HFFc6 (cell line): ENCODE measurements around the gene CXXC1. TPM values are rescaled to one million over a fixed set of nuclear protein-coding genes. Genes with fewer than 3 reads are reported as not detected.

Source experiments
- DNase-seq: peaks from one replicate; pipeline ENCODE4 v3.0.0-alpha.2; 2018
- H3K27ac Mint-ChIP-seq: 2 replicates; pipeline ENCODE4 v1.8.0; 2020; ENCODE audit warnings: mild to moderate bottlenecking, mixed read lengths
- H3K27me3 Mint-ChIP-seq: 2 replicates; pipeline ENCODE4 v1.8.0; 2021; ENCODE audit warnings: mild to moderate bottlenecking, moderate library complexity, mixed read lengths; ENCODE audit not compliant: insufficient read depth
- H3K36me3 Mint-ChIP-seq: 2 replicates; pipeline ENCODE4 v1.8.0; 2021; ENCODE audit warnings: low read depth, mixed read lengths
- H3K4me1 Mint-ChIP-seq: 2 replicates; pipeline ENCODE4 v1.8.0; 2020; ENCODE audit warnings: low read depth, mixed read lengths
- H3K4me3 Mint-ChIP-seq: 2 replicates; pipeline ENCODE4 v1.8.0; 2020; ENCODE audit warnings: mild to moderate bottlenecking, moderate library complexity, mixed read lengths
- H3K9me3 Mint-ChIP-seq: 2 replicates; pipeline ENCODE4 v1.8.0; 2020; ENCODE audit warnings: mild to moderate bottlenecking, mixed read lengths
- CTCF ChIP-seq: fragments of 200-600 bp; sonication (generic); IDR thresholded peaks from 2 replicates; pipeline ENCODE4 v1.5.0; 2021; ENCODE audit warnings: antibody characterized with exemption, mild to moderate bottlenecking
- total RNA-seq, 6 experiments: library from RNA; stranded (reverse); fragmentation: NEBNext Ultra II Directional; extraction: Animal tissue kit (Norgen Biotek cat#: 25700); gene quantifications; 2 replicates in 1 of 6; 3 replicates in 5 of 6; pipeline ENCODE4 v1.2.3, GENCODE V29; 2021

The CXXC1 gene
- total RNA-seq, 6 experiments from 2014 or later = 37.4 to 53.1 (median 44.4) TPM

- Mint-ChIP-seq H3K9me3 (no peaks in the 10 kb centered on the region; the same call in 1 of the 2 replicates), H3K27me3 (peaks cover 14% of the 10 kb centered on the region; the same call in 1 of the 2 replicates), H3K36me3 (no peaks in the 10 kb centered on the region), H3K4me3 (no peak overlapping the region), H3K4me1 (no peaks in the 10 kb centered on the region), H3K27ac (no peak overlapping the region)
- no peak for TF ChIP-seq CTCF
- no peak for DNase-seq
Observed at GRCh38 chr18:50320719-50321118, 33.2 kb upstream of the CXXC1 start.

GRCh38 chr18:50315100-50315871 lies 27.8 kb upstream of the CXXC1 start:
- H3K4me1 Mint-ChIP-seq = no peaks in the 10 kb centered on the region

GRCh38 chr18:50313873-50314460 lies 26.5 kb upstream of the CXXC1 start:
- no peak for TF ChIP-seq CTCF
- peaks cover 8% of the 10 kb centered on the region for H3K27me3 Mint-ChIP-seq
- no peak overlapping the region for H3K27ac Mint-ChIP-seq
- H3K9me3 Mint-ChIP-seq = no peaks in the 10 kb centered on the region; the same call in 1 of the 2 replicates
- DNase-seq = no peak
- no peak overlapping the region for H3K4me3 Mint-ChIP-seq
- H3K4me1 Mint-ChIP-seq = no peaks in the 10 kb centered on the region
- no peaks in the 10 kb centered on the region for H3K36me3 Mint-ChIP-seq

More at GRCh38 chr18:50315100-50315871, 27.8 kb upstream of the CXXC1 start:
- Mint-ChIP-seq H3K36me3 (no peaks in the 10 kb centered on the region), H3K4me3 (no peak overlapping the region), H3K27me3 (peaks cover 18% of the 10 kb centered on the region), H3K9me3 (no peaks in the 10 kb centered on the region), H3K27ac (no peak overlapping the region)
- no peak for TF ChIP-seq CTCF
- DNase-seq = no peak

- no peak overlapping the region for H3K4me3 Mint-ChIP-seq
- H3K9me3 Mint-ChIP-seq = no peaks in the 10 kb centered on the region; the same call in 1 of the 2 replicates
- no peak overlapping the region for H3K27ac Mint-ChIP-seq
- no peaks in the 10 kb centered on the region for H3K36me3 Mint-ChIP-seq
- DNase-seq = no peak
- peaks cover 5% of the 10 kb centered on the region; the same call in 1 of the 2 replicates for H3K4me1 Mint-ChIP-seq
- no peak for TF ChIP-seq CTCF
- peaks cover 8% of the 10 kb centered on the region for H3K27me3 Mint-ChIP-seq
Observed at GRCh38 chr18:50313031-50313607, 25.6 kb upstream of the CXXC1 start.

GRCh38 chr18:50312296-50313030 lies 25.0 kb upstream of the CXXC1 start:
- Mint-ChIP-seq H3K4me1 (peaks cover 12% of the 10 kb centered on the region), H3K9me3 (no peaks in the 10 kb centered on the region; the same call in 1 of the 2 replicates), H3K36me3 (no peaks in the 10 kb centered on the region), H3K27me3 (peaks cover 8% of the 10 kb centered on the region), H3K27ac (no peak overlapping the region), H3K4me3 (no peak overlapping the region)
- DNase-seq = no peak
- no peak for TF ChIP-seq CTCF
